Measurements from ENCODE around the gene BNIP5. TPM values are rescaled to one million over a fixed set of nuclear protein-coding genes. Genes with fewer than 3 reads are reported as not detected.

The BNIP5 gene
- total and polyA plus RNA-seq, 2 of the 13 experiments (the other 11 are each of a cell fraction or from before 2014, with no cell fraction given): not detected

- H3K4me3 ChIP-seq (replicated peaks in 1 of 3; ENCODE audit: insufficient read depth in 1 of 3, low read depth in 2 of 3, low read length in 3 of 3): no peak overlapping the region
- TF ChIP-seq ATF7 (IDR thresholded peaks at IDR 0.05): peak; percentile 31; the same call in 1 of the 2 replicates
- TF ChIP-seq ATF7 (CRISPR knock-in tag; IDR thresholded peaks at IDR 0.05): no peak
- TF ChIP-seq ZNF776 (CRISPR knock-in tag; IDR thresholded peaks at IDR 0.05): no peak
- ATAC-seq (no peak), FAIRE-seq (no peak), DNase-seq (ENCODE audit: low spot score) (no peak)
- no peak overlapping the region for H3K9ac ChIP-seq (ENCODE audit: insufficient read depth, low read depth, low read length)
- H3K36me3 ChIP-seq (replicated peaks in 1 of 2; ENCODE audit: control insufficient read depth in 1 of 2, insufficient read depth in 2 of 2, low read length in 2 of 2): no peaks in the 10 kb centered on the region
- in situ Hi-C loops (cut with HindIII; ENCODE audit: extremely low pct_ligation_motif_present, low pct_unique_long_range_greater_than_20kb): no loop called here
- H4K20me1 ChIP-seq (ENCODE audit: insufficient read depth, low read length): no peaks in the 10 kb centered on the region
- H3K79me2 ChIP-seq (ENCODE audit: insufficient read depth, low read length): no peaks in the 10 kb centered on the region
- H3K4me1 ChIP-seq (ENCODE audit: insufficient read depth, low read length): peaks cover 7% of the 10 kb centered on the region
- CTCF ChIA-PET (ENCODE audit: low intra/inter-chr PET ratio, low total read pairs): interaction anchor here (1.3 kb wide), 1 partner anchor 51 kb away, joined by 3 read pairs; no protein-coding TSS in a partner anchor
- no peak overlapping the region for H3K4me2 ChIP-seq (ENCODE audit: low read depth, low read length)
- H3K27me3 ChIP-seq (ENCODE audit: control insufficient read depth in 1 of 2, insufficient read depth in 2 of 2, low read length in 2 of 2): peaks cover 0 to 9% of the 10 kb centered on the region in 2 experiments; a peak in 2 of 5 replicates
- POLR2A ChIA-PET: no interaction called here
- no peaks in the 10 kb centered on the region for H3K9me3 ChIP-seq (ENCODE audit: low read length)
- intact Hi-C loops (cut with micrococcal nuclease; ENCODE audit: unreplicated experiment): no loop called here
- no peak overlapping the region for H2AFZ ChIP-seq (ENCODE audit: low read length)
- H3K27ac ChIP-seq (ENCODE audit: extremely low read length, insufficient read depth, low read length): no peak overlapping the region
- no TSS peak for BruUV-seq (replicated peaks)
- WGBS (ENCODE audit: low lambda C conversion rate): 19% methylated on average over 4 of the region's 4 CpGs
Measured at GRCh38 chr6:36353411-36353915, 16.8 kb upstream of the BNIP5 start.

DNA sequence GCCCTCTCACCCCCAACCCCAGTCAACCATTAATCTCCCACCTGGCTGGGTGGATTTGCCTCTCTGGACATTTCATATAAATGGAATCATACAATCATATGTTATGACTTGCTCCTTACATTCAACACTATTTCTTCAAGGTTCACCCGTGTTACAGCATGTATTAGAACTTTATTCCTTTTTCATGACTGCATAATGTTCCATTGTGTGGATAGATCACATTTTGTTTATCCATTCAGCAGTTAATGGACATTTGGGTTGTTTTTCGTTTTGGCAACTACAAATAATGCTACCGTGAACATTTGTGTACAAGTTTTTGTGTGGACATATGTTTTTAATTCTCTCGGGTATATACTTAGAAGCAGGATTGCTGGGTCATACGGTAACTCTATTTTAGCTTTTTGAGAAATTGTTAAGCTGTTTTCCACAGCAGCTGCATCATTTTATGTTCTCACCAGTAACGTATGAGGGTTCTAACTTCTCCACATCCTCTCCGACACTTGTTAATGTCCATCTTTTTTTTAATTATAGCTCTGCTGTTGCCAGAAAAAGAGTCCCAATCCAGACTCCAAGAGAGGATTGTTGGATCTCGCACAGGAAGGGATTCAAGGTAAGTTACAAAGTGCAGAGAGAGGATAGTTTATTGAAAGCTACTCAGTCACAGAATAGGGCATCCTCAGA is 15.9 kb upstream of the BNIP5 start:
- no peak overlapping the region for H3K4me3 ChIP-seq (replicated peaks in 1 of 3; ENCODE audit: insufficient read depth in 1 of 3, low read depth in 2 of 3, low read length in 3 of 3)
- H3K4me2 ChIP-seq (ENCODE audit: low read depth, low read length): no peak overlapping the region
- ChIA-PET CTCF (ENCODE audit: low intra/inter-chr PET ratio, low total read pairs) (no interaction called here), POLR2A (no interaction called here)
- intact Hi-C loops (cut with micrococcal nuclease; ENCODE audit: unreplicated experiment) (no loop called here), in situ Hi-C loops (cut with HindIII; ENCODE audit: extremely low pct_ligation_motif_present, low pct_unique_long_range_greater_than_20kb) (no loop called here)
- ATAC-seq: no peak
- H3K4me1 ChIP-seq (ENCODE audit: insufficient read depth, low read length): 0 out of 2 replicates have a peak, but pooled peaks cover 3% of the 10 kb centered on the region
- no TSS peak for BruUV-seq (replicated peaks)
- no peaks in the 10 kb centered on the region for H3K79me2 ChIP-seq (ENCODE audit: insufficient read depth, low read length)
- no peak for FAIRE-seq
- no peak for TF ChIP-seq ZFP1 (CRISPR knock-in tag; IDR thresholded peaks at IDR 0.05)
- TF ChIP-seq REPIN1 (CRISPR knock-in tag; IDR thresholded peaks at IDR 0.05; ENCODE audit: borderline replicate concordance, low read depth): no peak
- no peak for TF ChIP-seq ZNF124 (CRISPR knock-in tag; IDR thresholded peaks at IDR 0.05)
- no peak for TF ChIP-seq IKZF1 (IDR thresholded peaks at IDR 0.05)
- TF ChIP-seq ZNF337 (CRISPR knock-in tag; IDR thresholded peaks at IDR 0.05; ENCODE audit: borderline replicate concordance, low read depth): no peak
- no peak for TF ChIP-seq TSC22D2 (CRISPR knock-in tag; IDR thresholded peaks at IDR 0.05; ENCODE audit: borderline replicate concordance)
- no peak for TF ChIP-seq PLSCR1 (CRISPR knock-in tag; IDR thresholded peaks at IDR 0.05; ENCODE audit: borderline replicate concordance)
- TF ChIP-seq, protein P1, sequence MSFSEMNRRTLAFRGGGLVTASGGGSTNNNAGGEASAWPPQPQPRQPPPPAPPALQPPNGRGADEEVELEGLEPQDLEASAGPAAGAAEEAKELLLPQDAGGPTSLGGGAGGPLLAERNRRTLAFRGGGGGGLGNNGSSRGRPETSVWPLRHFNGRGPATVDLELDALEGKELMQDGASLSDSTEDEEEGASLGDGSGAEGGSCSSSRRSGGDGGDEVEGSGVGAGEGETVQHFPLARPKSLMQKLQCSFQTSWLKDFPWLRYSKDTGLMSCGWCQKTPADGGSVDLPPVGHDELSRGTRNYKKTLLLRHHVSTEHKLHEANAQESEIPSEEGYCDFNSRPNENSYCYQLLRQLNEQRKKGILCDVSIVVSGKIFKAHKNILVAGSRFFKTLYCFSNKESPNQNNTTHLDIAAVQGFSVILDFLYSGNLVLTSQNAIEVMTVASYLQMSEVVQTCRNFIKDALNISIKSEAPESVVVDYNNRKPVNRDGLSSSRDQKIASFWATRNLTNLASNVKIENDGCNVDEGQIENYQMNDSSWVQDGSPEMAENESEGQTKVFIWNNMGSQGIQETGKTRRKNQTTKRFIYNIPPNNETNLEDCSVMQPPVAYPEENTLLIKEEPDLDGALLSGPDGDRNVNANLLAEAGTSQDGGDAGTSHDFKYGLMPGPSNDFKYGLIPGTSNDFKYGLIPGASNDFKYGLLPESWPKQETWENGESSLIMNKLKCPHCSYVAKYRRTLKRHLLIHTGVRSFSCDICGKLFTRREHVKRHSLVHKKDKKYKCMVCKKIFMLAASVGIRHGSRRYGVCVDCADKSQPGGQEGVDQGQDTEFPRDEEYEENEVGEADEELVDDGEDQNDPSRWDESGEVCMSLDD (CRISPR knock-in tag; IDR thresholded peaks at IDR 0.05; ENCODE audit: borderline replicate concordance): no peak
- H4K20me1 ChIP-seq (ENCODE audit: insufficient read depth, low read length): no peaks in the 10 kb centered on the region
- H3K9ac ChIP-seq (ENCODE audit: insufficient read depth, low read depth, low read length): no peak overlapping the region
- no peak for DNase-seq (ENCODE audit: low spot score)
- no peaks in the 10 kb centered on the region for H3K36me3 ChIP-seq (replicated peaks in 1 of 2; ENCODE audit: control insufficient read depth in 1 of 2, insufficient read depth in 2 of 2, low read length in 2 of 2)
- no peaks in the 10 kb centered on the region for H3K9me3 ChIP-seq (ENCODE audit: low read length)
- H2AFZ ChIP-seq (ENCODE audit: low read length): no peak overlapping the region
- peaks cover 0 to 9% of the 10 kb centered on the region in 2 experiments; a peak in 3 of 5 replicates for H3K27me3 ChIP-seq (ENCODE audit: control insufficient read depth in 1 of 2, insufficient read depth in 2 of 2, low read length in 2 of 2)
- H3K27ac ChIP-seq (ENCODE audit: extremely low read length, insufficient read depth, low read length): no peak overlapping the region
- 52% methylated on average over 8 of the region's 8 CpGs for WGBS (ENCODE audit: low lambda C conversion rate)

All from HepG2 (cell line).